ACC112 (cell line): ENCODE data around the gene NACC1.
"Not testable (repeated sequence)": the region's sequence is repeated elsewhere in the genome, so short reads cannot be mapped to it uniquely, and the experiment has no call there.

Source experiments
- H2AFZ ChIP-seq: fragments of 200-600 bp; sonication (generic); one replicate; pipeline ENCODE4 v1.6.0; 2017; ENCODE audit warnings: antibody characterized with exemption, low read length; ENCODE audit not compliant: unreplicated experiment
- H3K27ac ChIP-seq: fragments of 200-600 bp; sonication (generic); 2 replicates; pipeline ENCODE4 v1.5.1; 2014; ENCODE audit warnings: low read depth, mild to moderate bottlenecking, antibody characterized with exemption, low read length, moderate library complexity
- H3K27me3 ChIP-seq: fragments of 200-600 bp; sonication (generic); 2 replicates; pipeline ENCODE4 v1.6.1; 2014; ENCODE audit warnings: mild to moderate bottlenecking, antibody characterized with exemption, low read length, moderate library complexity, mixed read lengths; ENCODE audit not compliant: insufficient read depth
- H3K36me3 ChIP-seq: fragments of 200-600 bp; sonication (generic); 2 replicates; pipeline ENCODE4 v1.6.1; 2016; ENCODE audit warnings: mild to moderate bottlenecking, antibody characterized with exemption, low read length, moderate library complexity, mixed read lengths; ENCODE audit not compliant: insufficient read depth
- H3K4me1 ChIP-seq: fragments of 200-600 bp; sonication (generic); one replicate; pipeline ENCODE4 v1.6.1; 2016; ENCODE audit warnings: low read length, mixed read lengths; ENCODE audit not compliant: insufficient read depth, unreplicated experiment, control insufficient read depth
- H3K4me3 ChIP-seq: fragments of 200-600 bp; sonication (generic); 2 replicates; pipeline ENCODE4 v1.5.1; 2014; ENCODE audit warnings: mild to moderate bottlenecking, low read depth, low read length
- H3K79me2 ChIP-seq: fragments of 200-600 bp; sonication (generic); one replicate; pipeline ENCODE4 v1.6.0; 2016; ENCODE audit warnings: low read length; ENCODE audit not compliant: control insufficient read depth, unreplicated experiment, insufficient read depth

NACC1 gene

DNA sequence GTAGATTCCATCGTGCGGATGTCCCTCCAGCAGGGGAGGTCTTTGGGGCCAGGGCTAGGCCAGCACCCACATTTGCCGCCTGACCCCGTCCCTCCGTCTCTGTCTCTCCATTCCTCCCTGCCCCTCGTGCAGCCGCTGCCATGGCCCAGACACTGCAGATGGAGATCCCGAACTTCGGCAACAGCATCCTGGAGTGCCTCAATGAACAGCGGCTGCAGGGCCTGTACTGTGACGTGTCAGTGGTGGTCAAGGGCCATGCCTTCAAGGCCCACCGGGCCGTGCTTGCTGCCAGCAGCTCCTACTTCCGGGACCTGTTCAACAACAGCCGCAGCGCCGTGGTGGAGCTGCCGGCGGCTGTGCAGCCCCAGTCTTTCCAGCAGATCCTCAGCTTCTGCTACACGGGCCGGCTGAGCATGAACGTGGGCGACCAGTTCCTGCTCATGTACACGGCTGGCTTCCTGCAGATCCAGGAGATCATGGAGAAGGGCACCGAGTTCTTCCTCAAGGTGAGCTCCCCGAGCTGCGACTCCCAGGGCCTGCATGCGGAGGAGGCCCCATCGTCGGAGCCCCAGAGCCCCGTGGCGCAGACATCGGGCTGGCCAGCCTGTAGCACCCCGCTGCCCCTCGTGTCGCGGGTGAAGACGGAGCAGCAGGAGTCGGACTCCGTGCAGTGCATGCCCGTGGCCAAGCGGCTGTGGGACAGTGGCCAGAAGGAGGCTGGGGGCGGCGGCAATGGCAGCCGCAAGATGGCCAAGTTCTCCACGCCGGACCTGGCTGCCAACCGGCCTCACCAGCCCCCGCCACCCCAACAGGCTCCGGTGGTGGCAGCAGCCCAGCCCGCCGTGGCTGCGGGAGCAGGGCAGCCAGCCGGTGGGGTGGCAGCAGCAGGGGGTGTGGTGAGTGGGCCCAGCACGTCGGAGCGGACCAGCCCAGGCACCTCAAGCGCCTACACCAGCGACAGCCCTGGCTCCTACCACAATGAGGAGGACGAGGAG, 17.3 kb downstream of the NACC1 start:
- H3K27ac ChIP-seq: no peak overlapping the region
- H2AFZ ChIP-seq: no peak overlapping the region
- H3K27me3 ChIP-seq: no peaks in the 10 kb centered on the region
- H3K4me1 ChIP-seq: peaks cover 27% of the 10 kb centered on the region
- no peak overlapping the region for H3K4me3 ChIP-seq
- no peaks in the 10 kb centered on the region for H3K36me3 ChIP-seq
- H3K79me2 ChIP-seq: peaks cover 38% of the 10 kb centered on the region

DNA sequence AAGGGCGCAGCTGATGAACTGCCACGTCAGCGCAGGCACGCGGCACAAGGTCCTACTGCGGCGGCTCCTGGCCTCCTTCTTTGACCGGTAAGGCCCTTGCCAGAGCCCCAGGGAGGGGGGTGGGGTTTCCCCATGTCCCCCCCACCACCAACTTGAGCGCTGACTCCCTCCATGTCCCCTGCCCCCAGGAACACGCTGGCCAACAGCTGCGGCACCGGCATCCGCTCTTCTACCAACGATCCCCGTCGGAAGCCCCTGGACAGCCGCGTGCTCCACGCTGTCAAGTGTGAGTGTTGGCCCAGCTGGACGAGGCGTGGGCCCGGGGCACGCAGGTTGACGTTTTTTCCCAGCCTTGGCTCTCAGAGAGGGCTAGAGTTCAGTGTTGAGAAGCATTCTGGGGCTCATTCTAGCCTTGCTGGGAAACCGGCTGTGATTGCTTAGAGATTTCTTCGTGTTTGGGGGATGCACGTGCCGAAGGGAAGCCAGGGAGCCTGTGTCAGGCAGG, 19.3 kb downstream of the NACC1 start:
- no peak overlapping the region for H3K4me3 ChIP-seq
- no peaks in the 10 kb centered on the region for H3K27me3 ChIP-seq
- no peak overlapping the region for H3K27ac ChIP-seq
- H3K36me3 ChIP-seq: no peaks in the 10 kb centered on the region
- H3K79me2 ChIP-seq: peaks cover 27% of the 10 kb centered on the region
- H3K4me1 ChIP-seq: peaks cover 17% of the 10 kb centered on the region
- H2AFZ ChIP-seq: no peak overlapping the region

DNA sequence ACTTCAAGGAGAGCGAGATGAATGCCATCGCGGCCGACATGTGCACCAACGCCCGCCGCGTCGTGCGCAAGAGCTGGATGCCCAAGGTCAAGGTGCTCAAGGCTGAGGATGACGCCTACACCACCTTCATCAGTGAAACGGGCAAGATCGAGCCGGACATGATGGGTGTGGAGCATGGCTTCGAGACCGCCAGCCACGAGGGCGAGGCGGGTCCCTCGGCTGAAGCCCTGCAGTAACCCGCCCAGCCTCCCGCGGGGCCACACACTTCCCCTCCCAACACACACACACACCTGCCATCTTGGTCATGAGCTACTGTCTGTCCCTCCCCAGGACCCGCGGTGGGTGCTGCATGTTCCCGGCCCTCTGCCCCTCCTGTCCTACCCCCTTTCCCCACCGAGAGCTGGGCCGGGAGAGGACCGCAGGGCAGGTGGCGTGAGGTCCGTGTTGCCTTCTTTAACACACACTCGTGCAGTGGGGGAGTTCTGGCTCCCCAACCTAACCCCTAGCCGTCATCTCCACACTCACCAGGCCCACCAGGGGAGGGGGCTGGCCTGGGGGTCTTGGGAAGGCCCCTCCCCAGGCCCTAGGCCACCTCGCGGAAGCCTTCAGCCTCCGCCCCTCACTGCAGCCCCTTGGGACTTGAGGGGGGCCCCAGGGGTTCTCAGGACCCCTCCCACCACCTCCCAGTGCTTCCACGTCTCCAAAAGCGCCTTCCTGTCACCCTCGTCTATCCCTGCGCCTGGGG, 20.3 kb downstream of the NACC1 start:
- Histone ChIP-seq H3K27ac (no peak overlapping the region), H3K4me1 (peaks cover 13% of the 10 kb centered on the region), H3K4me3 (no peak overlapping the region), H3K27me3 (no peaks in the 10 kb centered on the region), H3K36me3 (no peaks in the 10 kb centered on the region), H2AFZ (no peak overlapping the region), H3K79me2 (peaks cover 17% of the 10 kb centered on the region)

DNA sequence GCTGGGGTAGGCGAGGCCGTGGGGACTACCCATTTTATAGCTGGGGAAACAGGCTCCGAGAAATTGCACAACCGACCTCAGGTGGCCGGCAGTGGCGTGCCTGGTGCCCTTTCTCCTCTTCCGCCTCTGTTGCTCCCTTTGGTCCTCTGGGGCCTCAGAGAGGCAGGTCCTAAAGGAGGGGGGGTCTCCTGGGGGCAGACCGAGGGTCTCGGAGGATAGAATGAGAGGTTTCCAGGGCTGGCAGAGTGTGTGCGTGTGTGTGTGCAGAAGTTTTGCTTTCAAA, 20.8 kb downstream of the NACC1 start:
- Histone ChIP-seq H3K36me3 (no peaks in the 10 kb centered on the region), H2AFZ (no peak overlapping the region), H3K27ac (no peak overlapping the region), H3K4me1 (peaks cover 17% of the 10 kb centered on the region), H3K27me3 (no peaks in the 10 kb centered on the region), H3K79me2 (peaks cover 12% of the 10 kb centered on the region), H3K4me3 (no peak overlapping the region)

DNA sequence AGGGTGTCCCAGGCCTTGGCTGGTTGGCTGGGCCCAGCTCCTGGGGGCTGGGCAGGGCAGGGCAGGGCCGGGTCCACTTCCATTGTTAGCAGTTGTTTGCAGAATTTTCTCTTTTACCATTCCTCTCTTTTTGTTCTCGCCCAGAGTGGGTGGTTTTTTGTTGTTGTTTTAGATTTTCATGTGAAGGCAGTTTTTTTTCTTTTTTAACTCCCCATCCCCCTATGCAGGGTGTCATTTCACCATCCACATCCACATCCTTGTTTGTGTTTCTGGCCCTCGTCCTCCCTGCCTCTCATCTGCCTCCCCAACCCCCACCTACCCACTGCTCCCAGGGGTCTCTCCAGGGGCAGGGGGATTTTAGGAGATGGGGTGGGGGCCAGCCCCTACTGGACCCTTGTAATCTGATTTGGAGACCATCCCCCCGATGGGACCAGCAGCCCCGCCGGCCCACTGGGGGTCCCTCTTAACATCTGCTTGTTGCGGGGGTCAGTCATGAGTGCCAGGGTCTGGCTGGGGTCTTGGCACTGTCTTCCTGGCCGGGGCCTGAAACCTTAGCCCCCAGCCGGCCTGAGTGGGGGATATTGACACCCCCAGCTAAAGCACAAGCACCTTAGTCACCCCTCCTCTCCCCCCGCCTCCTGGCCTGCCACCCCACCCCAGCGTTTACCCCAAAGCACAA, 21.7 kb downstream of the NACC1 start:
- peaks cover 9% of the 10 kb centered on the region for H3K4me1 ChIP-seq
- no peak overlapping the region for H3K4me3 ChIP-seq
- H3K36me3 ChIP-seq: no peaks in the 10 kb centered on the region
- no peak overlapping the region for H2AFZ ChIP-seq
- no peak overlapping the region for H3K27ac ChIP-seq
- H3K27me3 ChIP-seq: no peaks in the 10 kb centered on the region
- peaks cover 4% of the 10 kb centered on the region for H3K79me2 ChIP-seq

DNA sequence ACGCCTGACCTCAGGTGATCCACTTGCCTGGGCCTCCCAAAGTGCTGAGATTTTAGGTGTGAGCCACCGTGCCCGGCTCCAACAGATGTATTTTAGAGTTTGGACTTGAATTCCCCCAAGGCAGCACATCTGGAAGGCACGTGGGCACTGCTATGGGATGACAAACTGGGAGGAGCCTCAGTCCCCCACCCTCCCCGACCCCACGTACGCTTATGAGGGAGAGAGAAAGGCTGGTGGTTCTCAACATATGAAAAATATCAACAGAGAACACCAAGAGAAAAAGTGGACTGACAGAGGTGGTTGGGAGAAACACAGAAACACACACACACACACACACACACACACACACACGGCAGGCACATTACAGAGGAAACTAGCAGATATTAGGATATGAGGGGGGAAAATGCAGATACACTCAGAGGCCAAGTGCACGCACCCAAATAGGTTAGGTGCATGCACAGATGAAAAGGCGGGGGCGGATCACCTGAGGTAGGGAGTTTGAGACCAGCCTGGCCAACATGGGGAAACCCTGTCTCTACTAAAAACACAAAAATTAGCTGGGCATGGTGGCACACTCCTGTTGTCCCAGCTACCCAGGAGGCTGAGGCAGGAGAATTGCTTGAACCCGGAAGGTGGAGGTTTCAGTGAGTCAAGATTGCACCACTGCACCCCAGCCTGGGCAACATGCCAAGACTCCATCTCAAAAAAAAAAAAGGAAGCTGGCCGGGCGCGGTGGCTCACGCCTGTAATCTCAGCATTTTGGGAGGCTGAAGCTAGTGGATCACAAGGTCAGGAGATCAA, 28.9 kb downstream of the NACC1 start:
- Histone ChIP-seq H3K36me3 (no peaks in the 10 kb centered on the region), H3K4me3 (no peak overlapping the region), H3K27ac (no peak overlapping the region), H3K79me2 (peaks cover 17% of the 10 kb centered on the region), H3K27me3 (no peaks in the 10 kb centered on the region), H3K4me1 (peaks cover 8% of the 10 kb centered on the region), H2AFZ (no peak overlapping the region)

DNA sequence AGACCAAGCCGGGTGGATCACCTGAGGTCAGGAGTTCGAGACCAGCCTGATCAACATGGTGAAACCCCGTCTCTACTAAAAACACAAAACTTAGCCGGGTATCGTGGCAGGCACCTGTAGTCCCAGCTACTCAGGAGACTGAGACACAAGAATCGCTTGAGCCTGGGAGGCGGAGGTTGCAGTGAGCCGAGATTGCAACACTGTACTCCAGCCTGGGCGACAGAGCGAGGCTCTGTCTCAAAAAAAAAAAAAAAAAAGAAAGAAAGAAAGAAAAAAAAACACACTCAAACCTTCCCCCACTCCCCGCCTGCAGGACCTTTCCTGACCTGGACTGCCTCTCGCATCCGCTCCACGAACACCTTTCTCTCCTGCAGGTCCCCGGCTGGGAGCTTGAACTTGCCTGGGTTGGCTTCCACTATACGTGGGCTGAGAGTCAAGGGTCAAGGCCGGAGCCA, 31.1 kb downstream of the NACC1 start:
- Histone ChIP-seq H3K79me2 (peaks cover 30% of the 10 kb centered on the region), H3K4me3 (peak overlapping the region; percentile 95)
- H3K27me3 ChIP-seq, H2AFZ ChIP-seq, H3K27ac ChIP-seq, H3K36me3 ChIP-seq, H3K4me1 ChIP-seq: not testable (repeated sequence)

DNA sequence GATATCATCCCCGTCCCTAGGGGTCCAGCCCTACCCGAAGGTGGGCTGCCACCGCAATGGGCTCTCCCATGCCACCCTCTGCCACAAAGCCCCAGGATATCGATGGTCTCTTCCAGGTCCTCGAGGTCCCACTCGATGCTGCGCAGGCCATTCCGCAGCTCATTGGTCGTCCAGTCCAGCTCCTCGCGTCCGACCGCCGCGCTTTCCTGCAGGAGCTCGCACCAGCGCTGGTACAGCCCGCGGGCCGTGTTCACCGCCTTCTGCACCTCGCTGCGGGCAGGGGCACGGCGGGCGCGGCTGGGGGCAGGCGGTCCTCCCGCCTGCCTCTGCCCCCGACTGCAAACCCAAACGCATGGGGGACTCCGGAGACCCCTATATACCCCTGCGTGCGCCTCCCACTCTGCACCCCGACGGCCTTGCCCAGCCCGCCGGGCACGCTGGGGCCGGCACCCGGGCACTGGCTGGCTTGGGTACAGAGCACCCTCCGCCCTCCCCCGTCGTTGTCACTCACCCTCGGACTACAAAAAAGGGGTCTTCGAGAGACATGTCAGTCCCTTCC, 31.6 kb downstream of the NACC1 start:
- Histone ChIP-seq H3K36me3 (peaks cover 9% of the 10 kb centered on the region; the same call in 1 of the 2 replicates), H3K79me2 (peaks cover 35% of the 10 kb centered on the region), H3K4me1 (no peaks in the 10 kb centered on the region), H3K27ac (no peak overlapping the region), H2AFZ (peak overlapping the region; percentile 53), H3K27me3 (no peaks in the 10 kb centered on the region), H3K4me3 (peak overlapping the region; percentile 95)

DNA sequence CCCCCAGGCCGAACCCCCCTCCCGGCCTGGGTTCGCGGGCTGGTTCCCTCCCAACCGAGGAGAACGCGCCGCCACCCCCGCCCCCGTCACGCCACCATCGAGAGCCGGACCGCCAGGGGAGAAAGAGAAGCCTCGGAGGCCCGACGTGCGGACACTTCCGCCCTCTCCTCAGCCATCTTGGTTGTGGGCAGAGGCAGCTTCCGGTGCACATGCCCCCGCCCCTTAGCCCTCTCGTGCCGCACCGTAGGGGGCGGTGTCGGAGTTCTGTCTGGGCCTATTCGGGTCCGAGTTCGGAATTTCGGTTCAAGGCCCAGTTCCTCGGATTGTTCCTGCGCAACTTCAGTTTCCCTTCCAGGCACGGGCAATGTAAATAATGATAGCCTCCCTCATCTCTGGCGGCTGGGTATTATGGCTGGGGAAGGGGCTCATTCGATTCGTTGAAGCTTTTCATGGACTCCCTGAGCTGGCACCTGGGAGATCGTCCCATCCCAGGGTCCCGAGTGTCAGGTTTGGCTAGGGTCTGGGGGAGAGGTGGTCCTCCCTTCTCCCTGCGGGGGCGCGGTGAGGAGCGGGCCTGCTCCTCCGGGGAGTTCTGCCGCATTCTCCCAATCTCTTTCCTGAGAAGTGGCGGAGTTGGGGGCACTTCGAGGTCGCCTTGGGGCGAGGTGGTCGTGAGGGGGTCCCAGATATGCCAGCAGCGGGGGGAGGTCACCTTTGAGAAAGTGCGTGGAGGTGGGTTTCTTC, 32.3 kb downstream of the NACC1 start, which contains the start of the genes IER2 and STX10:
Gene IER2 (plus strand): TSS at position 225 of the 744 bp plus-strand sequence. CDS start 2,776 bp downstream, outside the sequence.
Gene STX10 (minus strand): TSS at position 189 of the 744 bp plus-strand sequence. CDS start 202 bp downstream, outside the sequence.
- Histone ChIP-seq H3K27me3 (no peaks in the 10 kb centered on the region), H3K4me3 (peak within 1 kb of the TSS; percentile 95), H3K79me2 (peaks cover 36% of the 10 kb centered on the region), H3K36me3 (peaks cover 9% of the 10 kb centered on the region; the same call in 1 of the 2 replicates), H3K4me1 (peaks cover 4% of the 10 kb centered on the region), H3K27ac (peak within 1 kb of the TSS; percentile 89), H2AFZ (peak within 1 kb of the TSS; percentile 53)
